ENCODE measurements around the gene ROBO2.

ROBO2 gene

DNA sequence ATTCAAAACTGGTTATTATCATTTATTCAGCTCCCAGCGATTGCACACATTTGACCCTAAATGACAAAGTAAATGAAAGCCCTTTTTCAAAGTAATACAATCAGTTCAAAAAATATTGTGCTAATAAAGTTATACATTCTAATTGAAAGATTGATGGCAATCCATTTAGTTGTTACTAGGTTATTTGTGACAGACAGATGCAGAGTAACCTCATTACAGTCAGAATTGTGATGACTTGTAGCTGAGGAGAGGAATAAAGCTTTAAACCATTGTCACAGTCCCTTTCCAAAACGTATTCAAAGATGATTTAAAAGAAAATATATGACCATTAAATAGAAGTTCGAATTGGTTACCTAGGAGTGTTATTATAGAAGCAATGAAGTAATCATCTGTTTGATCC, 86.1 kb downstream of the ROBO2 start:
- no peak for TF ChIP-seq CTCF (IDR thresholded peaks at IDR 0.05)

DNA sequence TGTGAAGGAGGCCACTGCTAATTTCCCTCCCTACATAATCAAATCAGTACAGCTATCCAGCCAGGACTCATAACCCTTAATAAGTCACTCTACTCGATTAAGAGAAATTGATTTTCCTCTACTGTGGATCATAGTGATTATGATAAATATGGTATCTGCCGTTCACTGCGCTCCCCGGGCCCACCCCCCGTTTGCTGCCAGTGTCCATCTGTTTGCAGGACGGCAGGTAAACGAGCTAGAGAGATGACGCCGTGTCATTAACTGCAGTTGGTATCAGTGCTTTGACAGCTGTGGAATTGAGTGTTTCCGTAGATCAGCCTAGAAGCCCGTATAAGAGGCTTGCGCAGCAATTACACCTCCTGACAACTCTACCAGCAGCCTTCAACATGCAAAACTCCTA, 94.9 kb downstream of the ROBO2 start:
- TF ChIP-seq CTCF (IDR thresholded peaks at IDR 0.05): no peak

DNA sequence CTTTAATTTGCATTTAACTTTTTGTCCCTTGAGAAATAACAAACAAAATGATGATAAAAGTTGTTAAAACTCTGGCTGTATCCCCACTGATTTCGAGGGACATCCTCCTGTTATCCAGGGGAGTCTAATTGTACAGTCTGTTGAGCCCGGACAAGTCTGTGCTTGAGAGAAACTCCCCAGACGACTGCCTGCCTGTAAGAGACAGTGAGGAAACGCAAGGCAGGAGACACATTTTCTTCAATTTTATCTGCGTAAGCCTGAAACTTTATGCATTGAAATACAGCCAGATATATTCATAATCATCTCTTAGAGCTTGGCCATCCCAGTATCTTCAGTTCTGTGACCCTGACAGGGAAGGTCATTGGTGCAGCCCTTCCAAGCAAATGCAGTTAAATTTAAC, 97.7 kb downstream of the ROBO2 start:
- TF ChIP-seq CTCF (IDR thresholded peaks at IDR 0.05): no peak

DNA sequence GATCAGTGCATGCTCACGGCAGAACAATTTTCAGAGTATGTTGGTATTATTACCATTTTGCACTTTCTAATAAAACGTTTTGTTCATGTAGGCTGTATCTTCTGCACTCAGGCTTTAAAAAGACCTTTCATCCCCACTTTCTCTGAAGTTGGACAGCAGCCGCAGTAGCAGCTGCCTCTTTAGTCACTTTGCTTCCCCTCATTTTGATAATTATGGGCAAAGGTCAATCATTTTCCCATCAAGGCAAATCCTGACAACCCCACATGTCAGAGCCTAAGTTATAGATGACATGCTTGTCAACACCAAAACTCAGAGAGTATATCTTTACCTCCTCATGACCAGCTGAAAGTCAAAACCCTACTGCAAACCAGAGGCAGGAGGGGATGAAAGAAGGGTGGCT, 99.7 kb downstream of the ROBO2 start:
- no peak for TF ChIP-seq CTCF (IDR thresholded peaks at IDR 0.05)

DNA sequence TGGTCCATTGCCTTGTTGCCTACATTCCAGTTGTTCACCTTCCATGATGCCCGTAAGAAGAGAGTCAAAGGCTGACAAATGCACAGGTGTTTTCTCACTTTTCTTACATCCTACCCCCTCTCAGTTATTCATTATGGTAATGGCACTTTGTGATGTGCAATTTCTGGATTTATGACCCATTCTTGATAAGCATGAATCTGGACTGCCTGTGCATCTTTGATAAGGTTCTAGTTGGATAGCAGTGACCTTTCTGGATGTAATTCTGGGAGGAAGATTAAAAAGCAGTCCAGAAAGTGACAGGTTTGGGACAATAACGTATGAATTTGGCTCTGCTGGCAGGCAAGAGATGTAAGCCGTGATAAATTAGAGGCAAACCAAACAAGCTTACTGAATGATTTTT, 101.5 kb downstream of the ROBO2 start:
- TF ChIP-seq CTCF (IDR thresholded peaks at IDR 0.05): no peak

- TF ChIP-seq CTCF (IDR thresholded peaks at IDR 0.05): no peak
Measured at GRCh38 chr3:77142578-77142977, 102.7 kb downstream of the ROBO2 start.

- no peak for TF ChIP-seq CTCF (IDR thresholded peaks at IDR 0.05)
Measured at GRCh38 chr3:77146004-77146403, 106.1 kb downstream of the ROBO2 start.

GRCh38 chr3:77147836-77148578, 108.1 kb downstream of the ROBO2 start:
- TF ChIP-seq CTCF (IDR thresholded peaks at IDR 0.05): no peak
